NCI-H2029 treated with DMSO at 0.1 percent for 48 hours (cell line): ENCODE data around the gene TNFSF11.
A peak's percentile ranks its signal among the peaks of the same experiment; 100 is the strongest.
"Not testable (repeated sequence)": the region's sequence is repeated elsewhere in the genome, so short reads cannot be mapped to it uniquely, and the experiment has no call there.

Experiments
- DNase-seq: peaks from one replicate; lab custom pipeline; 2025; lab: John Stamatoyannopoulos, UW

TNFSF11 gene

DNA sequence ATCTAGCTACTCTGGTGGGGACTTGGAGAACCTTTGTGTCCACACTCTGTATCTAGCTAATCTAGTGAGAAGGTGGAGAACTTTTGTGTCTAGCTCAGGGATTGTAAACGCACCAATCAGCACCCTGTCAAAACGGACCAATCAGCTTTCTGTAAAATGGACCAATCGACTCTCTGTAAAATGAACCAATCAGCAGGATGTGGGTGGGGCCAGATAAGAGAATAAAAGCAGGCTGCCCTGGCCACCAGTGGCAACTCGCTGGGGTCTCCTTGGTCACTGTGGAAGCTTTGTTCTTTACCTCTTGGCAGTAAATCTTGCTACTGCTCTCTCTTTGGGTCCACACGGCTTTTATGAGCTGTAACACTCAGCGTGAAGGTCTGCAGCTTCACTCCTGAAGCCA, 13.6 kb upstream of the TNFSF11 start:
- DNase-seq: not testable (repeated sequence)

DNA sequence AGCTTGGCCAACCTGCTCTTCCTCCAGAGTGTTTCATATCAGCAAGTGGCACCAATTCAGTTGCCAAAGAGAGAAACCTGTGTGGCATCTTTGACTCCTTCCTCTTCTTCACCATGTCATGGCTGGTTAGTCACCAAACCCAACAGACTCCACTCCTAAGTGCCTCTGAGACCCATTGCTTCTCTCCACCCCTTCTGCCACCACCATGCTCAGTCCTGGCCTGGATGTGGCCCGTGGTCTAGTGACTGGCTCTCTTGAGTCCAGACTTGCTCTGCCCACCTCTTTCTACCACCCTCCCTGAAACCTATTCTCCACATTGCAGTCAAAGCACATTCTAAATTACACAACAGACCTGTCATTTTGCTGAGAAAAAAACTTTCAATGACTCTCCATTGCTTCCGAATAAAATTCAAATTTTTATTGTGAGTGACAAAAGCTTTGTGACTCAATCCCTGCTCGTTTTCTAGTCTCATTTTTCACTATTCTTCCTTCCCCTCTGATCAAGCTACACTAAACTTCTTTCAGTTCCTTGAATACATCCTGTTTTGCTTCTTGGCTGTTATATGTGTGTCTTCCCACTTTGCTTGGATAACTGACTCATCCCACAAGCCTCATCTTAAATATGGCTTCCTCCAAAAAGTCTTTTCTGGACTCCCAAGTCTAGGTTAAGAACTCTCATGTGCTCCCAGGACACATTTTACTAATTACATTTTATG, 12.0 kb upstream of the TNFSF11 start:
- DNase-seq: no peak

DNA sequence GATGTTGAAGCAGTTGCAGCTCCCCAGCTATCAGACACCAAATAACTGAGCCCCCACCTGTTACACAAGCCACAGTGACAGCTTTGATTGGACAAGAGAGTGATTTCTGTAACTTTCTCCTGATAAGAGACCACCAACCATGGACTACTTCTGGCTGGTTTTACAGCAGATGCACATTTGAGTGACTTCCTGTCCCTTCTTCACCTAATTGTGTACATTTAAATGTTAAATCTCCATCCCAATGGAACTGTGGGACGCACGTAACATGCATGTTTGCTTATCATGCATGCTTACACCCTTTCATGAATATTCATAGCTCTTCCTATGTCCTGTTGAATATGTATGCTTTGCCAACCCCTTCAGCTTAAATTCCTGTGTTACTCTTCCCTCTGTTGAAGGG, 6.0 kb upstream of the TNFSF11 start:
- no peak for DNase-seq

- no peak for DNase-seq
Measured at GRCh38 chr13:42569576-42570344, 4.2 kb upstream of the TNFSF11 start.

- no peak for DNase-seq
Measured at GRCh38 chr13:42571895-42572294, 2.1 kb upstream of the TNFSF11 start.

GRCh38 chr13:42574435-42575311, 721 bp downstream of the TNFSF11 start:
- no peak for DNase-seq

- DNase-seq: no peak
Measured at GRCh38 chr13:42575938-42576337, 2.0 kb downstream of the TNFSF11 start.

DNA sequence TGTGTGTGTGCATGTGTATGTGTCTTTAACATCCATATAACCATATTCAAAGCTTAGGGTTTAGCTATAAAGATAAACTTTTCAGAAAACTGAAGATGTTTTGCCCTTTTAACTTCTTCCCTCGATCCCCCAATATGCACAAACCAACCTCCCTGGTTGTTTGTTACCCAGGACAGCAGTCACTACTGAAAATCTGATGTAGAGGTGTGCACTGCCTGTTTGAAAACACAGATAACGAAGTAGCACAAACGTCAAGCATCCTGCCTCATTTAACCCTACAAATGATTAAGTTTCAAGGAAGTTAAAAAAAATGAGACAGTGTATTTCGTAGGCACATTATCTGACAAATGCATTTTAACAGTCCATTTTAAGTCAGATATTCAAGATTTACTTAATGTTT, 3.6 kb downstream of the TNFSF11 start:
- DNase-seq: no peak

DNA sequence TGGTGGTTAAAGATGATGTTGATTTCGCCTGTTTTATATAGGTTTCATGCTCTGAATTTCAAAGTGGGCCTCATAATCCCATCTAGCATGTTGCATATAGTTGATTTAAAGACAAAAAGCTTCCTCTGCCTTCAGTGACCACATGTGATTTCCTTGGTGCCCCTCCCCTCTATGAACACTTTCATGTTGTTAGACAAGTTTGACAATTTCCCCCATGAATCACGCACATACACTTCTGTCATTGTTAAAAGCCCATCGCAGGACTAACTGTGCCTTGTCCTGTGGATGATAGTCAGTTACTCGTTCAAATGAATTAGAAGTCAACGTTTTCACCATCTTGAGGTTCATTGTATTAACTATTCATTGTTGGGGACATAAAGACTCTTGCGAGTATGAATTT, 6.7 kb downstream of the TNFSF11 start:
- no peak for DNase-seq

DNA sequence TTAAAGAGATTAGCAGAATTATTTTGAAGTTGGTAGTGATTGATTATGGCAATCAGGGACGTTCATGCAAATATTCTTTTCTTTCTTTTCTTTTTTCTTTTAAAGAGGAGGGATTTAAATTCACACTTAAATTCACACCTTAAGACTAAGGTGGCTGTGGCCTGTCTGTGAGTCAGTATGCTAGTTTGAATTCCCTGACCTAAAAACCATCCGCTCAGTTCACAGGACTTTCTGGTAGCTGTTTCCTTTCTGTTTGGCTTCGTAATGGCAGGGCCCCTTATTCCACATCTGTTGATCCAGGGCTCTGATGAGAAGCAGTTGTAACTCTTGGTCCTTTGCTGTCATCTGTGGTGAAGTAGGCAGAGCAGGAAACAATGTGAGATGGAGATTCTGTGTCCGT, 7.5 kb downstream of the TNFSF11 start:
- no peak for DNase-seq

DNA sequence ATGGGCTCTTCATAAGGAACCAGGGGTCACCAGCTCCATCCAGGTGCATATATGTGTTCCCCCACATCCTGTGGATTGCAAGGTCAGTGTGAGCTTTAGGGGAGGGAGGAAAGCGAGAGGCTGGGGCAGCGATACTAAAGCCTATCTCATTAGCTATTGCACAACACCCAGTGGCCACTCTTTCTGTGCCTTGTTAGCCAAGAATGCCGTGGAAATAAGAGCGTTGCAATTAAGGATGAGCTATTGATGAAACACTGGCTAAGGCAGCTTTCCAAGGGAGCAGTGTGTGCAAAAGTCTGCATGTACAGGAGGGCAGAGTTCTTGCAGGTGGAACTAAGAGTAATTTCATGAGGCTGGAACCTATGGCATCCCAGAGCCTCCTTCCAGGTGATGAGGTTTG, 17.6 kb downstream of the TNFSF11 start:
- DNase-seq: no peak

DNA sequence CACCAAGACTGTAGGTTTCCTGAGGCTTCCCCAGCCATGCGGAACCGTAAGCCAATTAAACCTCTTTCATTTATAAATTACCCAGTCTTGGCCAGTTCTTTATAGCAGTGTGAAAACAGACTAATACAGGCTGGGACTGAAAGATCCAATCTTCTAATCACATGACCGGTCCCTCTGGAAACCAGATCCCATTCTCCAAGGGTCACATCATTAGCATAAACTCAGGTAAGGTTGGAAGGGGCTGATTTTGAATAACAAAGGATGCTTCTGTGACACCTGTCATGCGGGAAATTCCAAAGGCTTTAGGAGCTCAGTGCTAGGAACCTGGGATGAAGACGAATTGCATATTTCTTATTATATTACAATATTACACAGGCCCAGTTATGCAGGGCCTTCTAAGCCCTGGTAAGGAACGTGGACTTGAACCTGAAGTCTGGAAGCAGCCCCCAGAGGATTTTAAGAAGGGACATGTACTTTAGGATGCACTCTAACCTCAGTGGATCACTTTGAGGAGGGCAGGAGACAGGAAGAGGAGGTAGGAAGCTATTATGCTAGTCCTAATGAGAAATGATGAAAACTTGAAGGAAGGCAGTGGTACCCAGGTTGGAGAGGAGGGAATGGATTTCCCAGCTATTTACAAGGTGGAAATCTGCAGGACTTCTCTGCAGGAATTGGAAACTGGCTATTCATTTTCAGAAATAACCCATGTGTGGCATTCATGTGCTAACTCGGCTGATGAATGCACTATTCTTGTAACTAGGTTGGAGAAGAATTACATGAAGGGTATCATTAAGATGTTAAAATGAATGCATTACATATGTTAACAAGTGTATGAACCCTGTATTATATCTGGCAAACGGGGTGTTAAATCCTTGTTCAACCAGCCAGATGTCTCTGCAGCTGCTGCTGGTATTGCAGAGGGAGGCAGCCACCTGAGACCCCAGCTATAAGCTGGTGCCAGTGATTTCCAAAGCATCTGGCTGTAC, 19.3 kb downstream of the TNFSF11 start:
- DNase-seq: no peak

GRCh38 chr13:42594481-42595252, 20.7 kb downstream of the TNFSF11 start:
- DNase-seq: peak; percentile 16

DNA sequence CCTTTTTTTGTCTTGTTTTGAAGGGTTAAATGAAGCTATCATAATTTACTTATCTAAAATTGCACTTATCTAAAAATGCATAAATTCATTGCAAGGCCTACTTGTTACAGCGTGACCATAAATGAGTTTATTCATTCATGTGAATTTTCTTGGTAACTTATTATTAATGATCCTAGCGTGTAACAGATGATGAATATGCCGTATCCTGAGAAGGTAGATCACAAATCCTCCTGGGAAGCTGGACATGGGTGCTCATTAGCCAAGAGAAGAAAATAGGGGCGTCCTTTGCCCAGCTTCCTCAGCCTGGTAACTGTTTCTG, 21.3 kb downstream of the TNFSF11 start:
- DNase-seq: no peak

DNA sequence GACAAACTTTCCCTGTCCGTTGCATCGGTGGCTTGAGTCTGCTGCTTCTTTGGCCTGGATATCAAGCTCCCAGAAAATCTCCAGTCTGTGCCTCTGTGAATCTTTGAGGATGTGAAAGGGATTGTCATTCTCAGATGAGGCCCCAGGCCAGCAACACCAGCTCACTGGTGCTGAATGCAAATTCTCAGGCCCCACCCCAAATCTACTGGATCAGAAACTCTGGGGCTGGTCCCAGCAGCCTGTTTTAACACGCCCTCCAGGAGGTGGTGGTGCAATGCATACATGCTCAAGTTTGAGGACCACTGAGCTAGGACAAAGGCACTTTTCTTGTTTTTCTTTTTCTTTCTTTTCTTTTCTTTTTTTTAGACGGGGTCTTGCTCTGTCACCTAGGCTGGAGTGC, 23.6 kb downstream of the TNFSF11 start:
- no peak for DNase-seq

DNA sequence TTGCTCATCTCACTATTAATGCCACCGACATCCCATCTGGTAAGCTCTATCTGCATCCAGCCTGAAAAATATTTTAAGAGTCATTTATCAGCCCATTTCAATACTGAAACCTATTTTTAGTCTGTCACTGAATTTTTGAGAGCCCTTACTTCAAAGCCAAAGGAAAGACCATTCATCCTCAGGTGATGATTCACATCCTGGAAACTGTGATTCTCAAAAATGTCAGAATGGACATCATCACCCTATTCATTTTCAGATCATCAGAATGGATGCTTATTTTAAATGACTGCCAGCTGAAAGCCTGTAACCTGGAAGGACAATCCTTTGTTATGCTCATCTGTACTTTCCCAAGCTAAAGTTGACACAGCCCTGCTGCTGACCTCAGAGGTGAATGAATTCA, 27.0 kb downstream of the TNFSF11 start:
- no peak for DNase-seq

DNA sequence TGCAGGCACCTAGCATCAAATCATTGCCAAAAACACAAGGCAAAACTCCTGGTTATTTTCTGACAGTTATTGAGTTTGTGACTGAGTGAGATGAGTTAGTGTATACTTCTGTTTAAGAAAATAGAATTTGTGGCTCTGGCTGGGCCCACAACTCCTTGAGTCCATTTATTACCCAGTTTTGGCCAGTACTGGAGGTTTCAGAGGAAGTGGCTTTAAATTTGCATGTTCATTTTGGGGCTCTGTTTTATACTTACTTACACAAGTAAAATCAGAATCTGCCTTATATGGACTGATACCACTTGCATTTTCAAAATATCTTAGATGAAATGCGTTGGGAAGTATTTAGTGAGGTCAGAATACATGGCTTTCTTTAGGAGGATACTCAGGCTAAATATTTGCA, 29.0 kb downstream of the TNFSF11 start:
- DNase-seq: no peak

GRCh38 chr13:42603571-42603970, 29.6 kb downstream of the TNFSF11 start:
- no peak for DNase-seq

DNA sequence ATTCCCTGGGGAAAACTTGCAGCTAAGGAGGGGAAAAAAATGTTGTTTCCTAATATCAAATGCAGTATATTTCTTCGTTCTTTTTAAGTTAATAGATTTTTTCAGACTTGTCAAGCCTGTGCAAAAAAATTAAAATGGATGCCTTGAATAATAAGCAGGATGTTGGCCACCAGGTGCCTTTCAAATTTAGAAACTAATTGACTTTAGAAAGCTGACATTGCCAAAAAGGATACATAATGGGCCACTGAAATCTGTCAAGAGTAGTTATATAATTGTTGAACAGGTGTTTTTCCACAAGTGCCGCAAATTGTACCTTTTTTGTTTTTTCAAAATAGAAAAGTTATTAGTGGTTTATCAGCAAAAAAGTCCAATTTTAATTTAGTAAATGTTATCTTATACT, 33.6 kb downstream of the TNFSF11 start:
- no peak for DNase-seq

GRCh38 chr13:42610649-42611048, 36.7 kb downstream of the TNFSF11 start:
- no peak for DNase-seq
